AG04449 (cell line): Measurements from ENCODE around the gene TBX5.

Source experiments
- CTCF ChIA-PET: fragments of 350-600 bp; formaldehyde crosslinking; extraction: SDS; loops from one replicate; lab custom pipeline; 2021; ENCODE audit warnings: antibody characterized with exemption; lab: Yijun Ruan, JAX
- POLR2A ChIA-PET: fragments of 400-600, 350-600 bp; formaldehyde crosslinking; extraction: SDS; loops from one replicate; lab custom pipeline; 2020; ENCODE audit warnings: antibody characterized with exemption, inconsistent platforms; lab: Yijun Ruan, JAX
- DNase-seq: peaks from one replicate; pipeline ENCODE4 v3.0.0-alpha.2; 2010; ENCODE audit warnings: low read depth, low spot score
- H3K4me3 ChIP-seq: 2 replicates; pipeline ENCODE4 v1.5.1; 2011; ENCODE audit warnings: low read depth, mild to moderate bottlenecking, control low read depth, low read length
- CTCF ChIP-seq: IDR thresholded peaks from one replicate; pipeline ENCODE4 v1.5.1; 2011; ENCODE audit warnings: mild to moderate bottlenecking, moderate library complexity, low read length, control low read depth, inconsistent platforms; ENCODE audit not compliant: insufficient read depth; ENCODE audit errors: missing control alignments

TBX5 gene

GRCh38 chr12:114447799-114448617 is 42.1 kb upstream of the TBX5 start:
- POLR2A ChIA-PET: no interaction called here
- H3K4me3 ChIP-seq: no peak overlapping the region
- no peak for TF ChIP-seq CTCF
- DNase-seq: no peak
- CTCF ChIA-PET: no interaction called here

- no peak for TF ChIP-seq CTCF
- POLR2A ChIA-PET: no interaction called here
- CTCF ChIA-PET: no interaction called here
- H3K4me3 ChIP-seq: no peak overlapping the region
- no peak for DNase-seq
Measured at GRCh38 chr12:114447274-114447716, 41.4 kb upstream of the TBX5 start.

- H3K4me3 ChIP-seq: no peak overlapping the region
- no peak for TF ChIP-seq CTCF
- ChIA-PET CTCF (no interaction called here), POLR2A (no interaction called here)
- DNase-seq: no peak
Measured at GRCh38 chr12:114445401-114446323, 39.7 kb upstream of the TBX5 start.

GRCh38 chr12:114444422-114445279 is 38.7 kb upstream of the TBX5 start:
- no peak for TF ChIP-seq CTCF
- H3K4me3 ChIP-seq: no peak overlapping the region
- POLR2A ChIA-PET: no interaction called here
- DNase-seq: no peak
- CTCF ChIA-PET: no interaction called here

- ChIA-PET CTCF (no interaction called here), POLR2A (no interaction called here)
- DNase-seq: no peak
- no peak overlapping the region for H3K4me3 ChIP-seq
- no peak for TF ChIP-seq CTCF
Measured at GRCh38 chr12:114443607-114444421, 37.9 kb upstream of the TBX5 start.
